ENCODE measurements around the gene TRAF7.
"Not testable (repeated sequence)": the region's sequence is repeated elsewhere in the genome, so short reads cannot be mapped to it uniquely, and the experiment has no call there.

TRAF7 gene

GRCh38 chr16:2122934-2123683 lies 32.5 kb upstream of the TRAF7 start:
- DNase-seq (ENCODE audit: low spot score); H3K36me3 ChIP-seq (replicated peaks in 1 of 2; ENCODE audit: control insufficient read depth in 2 of 2, insufficient read depth in 2 of 2, low read length in 2 of 2); H2BK5ac ChIP-seq (ENCODE audit: low read length); H4K8ac ChIP-seq (ENCODE audit: low read depth, low read length); H3K9ac ChIP-seq (ENCODE audit: low read depth, low read length, poor library complexity); H3K14ac ChIP-seq (ENCODE audit: low read length); H3K27ac ChIP-seq (replicated peaks; ENCODE audit: low read length); H3K23ac ChIP-seq (ENCODE audit: low read depth, low read length, poor library complexity); H2BK120ac ChIP-seq (ENCODE audit: low read depth, low read length); H2AK5ac ChIP-seq (ENCODE audit: low read depth, low read length); H2BK12ac ChIP-seq (ENCODE audit: low read length); H2AFZ ChIP-seq (ENCODE audit: low read length); H4K91ac ChIP-seq (ENCODE audit: low read depth, low read length, poor library complexity); H3K4me2 ChIP-seq (ENCODE audit: insufficient read depth, low read length, poor library complexity, severe bottlenecking); H3K4ac ChIP-seq (ENCODE audit: low read length); H3K18ac ChIP-seq (ENCODE audit: low read length); H2BK15ac ChIP-seq (ENCODE audit: low read length); H3K27me3 ChIP-seq (ENCODE audit: control insufficient read depth in 3 of 3, insufficient read depth in 3 of 3, low read depth in 1 of 3, low read length in 3 of 3); H3K9me3 ChIP-seq (replicated peaks in 1 of 2; ENCODE audit: control insufficient read depth in 2 of 2, insufficient read depth in 1 of 2, low read depth in 1 of 2, low read length in 2 of 2); H3K4me3 ChIP-seq (ENCODE audit: low read length in 2 of 2): not testable (repeated sequence)
- no CpG with 5 or more reads among the region's 26 CpGs for WGBS, 2 donors (ENCODE audit: extremely low coverage in 2 of 2, insufficient read length in 2 of 2, insufficient replicate concordance in 1 of 2)
- Histone ChIP-seq H3K79me1 (ENCODE audit: low read depth, low read length) (peaks cover 11% of the 10 kb centered on the region), H3K4me1 (ENCODE audit: control insufficient read depth in 2 of 2, insufficient read depth in 1 of 2, low read depth in 1 of 2, low read length in 2 of 2) (peaks cover 7 to 17% of the 10 kb centered on the region in 2 donors)

GRCh38 chr16:2123706-2124376 lies 31.7 kb upstream of the TRAF7 start:
- H3K4ac ChIP-seq (ENCODE audit: low read length); DNase-seq (ENCODE audit: low spot score); H3K9ac ChIP-seq (ENCODE audit: low read depth, low read length, poor library complexity); H2AFZ ChIP-seq (ENCODE audit: low read length); H3K36me3 ChIP-seq (replicated peaks in 1 of 2; ENCODE audit: control insufficient read depth in 2 of 2, insufficient read depth in 2 of 2, low read length in 2 of 2); H4K91ac ChIP-seq (ENCODE audit: low read depth, low read length, poor library complexity); H4K8ac ChIP-seq (ENCODE audit: low read depth, low read length); H3K9me3 ChIP-seq (replicated peaks in 1 of 2; ENCODE audit: control insufficient read depth in 2 of 2, insufficient read depth in 1 of 2, low read depth in 1 of 2, low read length in 2 of 2); H3K4me3 ChIP-seq (ENCODE audit: low read length in 2 of 2); H2BK12ac ChIP-seq (ENCODE audit: low read length); H3K23ac ChIP-seq (ENCODE audit: low read depth, low read length, poor library complexity); H3K27me3 ChIP-seq (ENCODE audit: control insufficient read depth in 3 of 3, insufficient read depth in 3 of 3, low read depth in 1 of 3, low read length in 3 of 3); H3K27ac ChIP-seq (replicated peaks; ENCODE audit: low read length); H3K4me2 ChIP-seq (ENCODE audit: insufficient read depth, low read length, poor library complexity, severe bottlenecking); H2BK5ac ChIP-seq (ENCODE audit: low read length); H2AK5ac ChIP-seq (ENCODE audit: low read depth, low read length); H3K18ac ChIP-seq (ENCODE audit: low read length); H2BK120ac ChIP-seq (ENCODE audit: low read depth, low read length); H2BK15ac ChIP-seq (ENCODE audit: low read length): not testable (repeated sequence)
- peak overlapping the region; percentile 38 for H3K14ac ChIP-seq (ENCODE audit: low read length)
- H3K79me1 ChIP-seq (ENCODE audit: low read depth, low read length) = peaks cover 11% of the 10 kb centered on the region
- WGBS, 2 donors (ENCODE audit: extremely low coverage in 2 of 2, insufficient read length in 2 of 2, insufficient replicate concordance in 1 of 2) = no CpG with 5 or more reads among the region's 27 CpGs
- peaks cover 7 to 17% of the 10 kb centered on the region in 2 donors for H3K4me1 ChIP-seq (ENCODE audit: control insufficient read depth in 2 of 2, insufficient read depth in 1 of 2, low read depth in 1 of 2, low read length in 2 of 2)

GRCh38 chr16:2124377-2124693 lies 31.2 kb upstream of the TRAF7 start:
- not testable (repeated sequence) for H4K91ac ChIP-seq (ENCODE audit: low read depth, low read length, poor library complexity); H2BK5ac ChIP-seq (ENCODE audit: low read length); H3K23ac ChIP-seq (ENCODE audit: low read depth, low read length, poor library complexity); H3K36me3 ChIP-seq (replicated peaks in 1 of 2; ENCODE audit: control insufficient read depth in 2 of 2, insufficient read depth in 2 of 2, low read length in 2 of 2); DNase-seq (ENCODE audit: low spot score); H2BK12ac ChIP-seq (ENCODE audit: low read length); H3K14ac ChIP-seq (ENCODE audit: low read length); H3K4me2 ChIP-seq (ENCODE audit: insufficient read depth, low read length, poor library complexity, severe bottlenecking); H3K4ac ChIP-seq (ENCODE audit: low read length); H3K9me3 ChIP-seq (replicated peaks in 1 of 2; ENCODE audit: control insufficient read depth in 2 of 2, insufficient read depth in 1 of 2, low read depth in 1 of 2, low read length in 2 of 2); H3K27me3 ChIP-seq (ENCODE audit: control insufficient read depth in 3 of 3, insufficient read depth in 3 of 3, low read depth in 1 of 3, low read length in 3 of 3); H4K8ac ChIP-seq (ENCODE audit: low read depth, low read length); H2BK120ac ChIP-seq (ENCODE audit: low read depth, low read length)
- Histone ChIP-seq H3K27ac (replicated peaks; ENCODE audit: low read length) (peak overlapping the region; percentile 87), H2AK5ac (ENCODE audit: low read depth, low read length) (peak overlapping the region; percentile 81), H2BK15ac (ENCODE audit: low read length) (peak overlapping the region; percentile 49), H2AFZ (ENCODE audit: low read length) (peak overlapping the region; percentile 72), H3K9ac (ENCODE audit: low read depth, low read length, poor library complexity) (peak overlapping the region; percentile 60), H3K18ac (ENCODE audit: low read length) (peak overlapping the region; percentile 89), H3K79me1 (ENCODE audit: low read depth, low read length) (peaks cover 11% of the 10 kb centered on the region), H3K4me3 (ENCODE audit: low read length in 2 of 2) (peak overlapping the region in 1 of 2 donors; percentile 40), H3K4me1 (ENCODE audit: control insufficient read depth in 2 of 2, insufficient read depth in 1 of 2, low read depth in 1 of 2, low read length in 2 of 2) (peaks cover 7 to 17% of the 10 kb centered on the region in 2 donors)
- no CpG with 5 or more reads among the region's 11 CpGs for WGBS, 2 donors (ENCODE audit: extremely low coverage in 2 of 2, insufficient read length in 2 of 2, insufficient replicate concordance in 1 of 2)

GRCh38 chr16:2124694-2125444 lies 30.7 kb upstream of the TRAF7 start:
- Histone ChIP-seq H3K4me1 (ENCODE audit: control insufficient read depth in 2 of 2, insufficient read depth in 1 of 2, low read depth in 1 of 2, low read length in 2 of 2) (peaks cover 7 to 17% of the 10 kb centered on the region in 2 donors), H2AK5ac (ENCODE audit: low read depth, low read length) (peak overlapping the region; percentile 84), H2BK15ac (ENCODE audit: low read length) (peak overlapping the region; percentile 93), H3K4ac (ENCODE audit: low read length) (peak overlapping the region; percentile 17), H3K27ac (replicated peaks; ENCODE audit: low read length) (peak overlapping the region; percentile 87), H2AFZ (ENCODE audit: low read length) (peak overlapping the region; percentile 72), H3K9ac (ENCODE audit: low read depth, low read length, poor library complexity) (peak overlapping the region; percentile 86), H3K79me1 (ENCODE audit: low read depth, low read length) (peaks cover 11% of the 10 kb centered on the region), H4K8ac (ENCODE audit: low read depth, low read length) (peak overlapping the region; percentile 3), H3K4me3 (ENCODE audit: low read length in 2 of 2) (peak overlapping the region in 1 of 2 donors; percentile 40), H3K18ac (ENCODE audit: low read length) (peak overlapping the region; percentile 89), H3K4me2 (ENCODE audit: insufficient read depth, low read length, poor library complexity, severe bottlenecking) (peak overlapping the region; percentile 54)
- H2BK12ac ChIP-seq (ENCODE audit: low read length); H3K27me3 ChIP-seq (ENCODE audit: control insufficient read depth in 3 of 3, insufficient read depth in 3 of 3, low read depth in 1 of 3, low read length in 3 of 3); H3K14ac ChIP-seq (ENCODE audit: low read length); H3K36me3 ChIP-seq (replicated peaks in 1 of 2; ENCODE audit: control insufficient read depth in 2 of 2, insufficient read depth in 2 of 2, low read length in 2 of 2); DNase-seq (ENCODE audit: low spot score); H2BK120ac ChIP-seq (ENCODE audit: low read depth, low read length); H3K23ac ChIP-seq (ENCODE audit: low read depth, low read length, poor library complexity); H2BK5ac ChIP-seq (ENCODE audit: low read length); H3K9me3 ChIP-seq (replicated peaks in 1 of 2; ENCODE audit: control insufficient read depth in 2 of 2, insufficient read depth in 1 of 2, low read depth in 1 of 2, low read length in 2 of 2); H4K91ac ChIP-seq (ENCODE audit: low read depth, low read length, poor library complexity): not testable (repeated sequence)
- no CpG with 5 or more reads among the region's 37 CpGs for WGBS, 2 donors (ENCODE audit: extremely low coverage in 2 of 2, insufficient read length in 2 of 2, insufficient replicate concordance in 1 of 2)
